ENCODE data around the gene TEDDM1. TPM values are rescaled to one million over a fixed set of nuclear protein-coding genes. Genes with fewer than 3 reads are reported as not detected.

Gene TEDDM1
- total and polyA plus RNA-seq, 8 donors, result not detected

- Histone ChIP-seq H3K27me3 (no peaks in the 10 kb centered on the region), H3K4me3 (no peak overlapping the region), H3K4me1 (peaks cover 0 to 11% (median 5%) of the 10 kb centered on the region in 4 donors), H3K9me3 (peaks cover 0 to 12% (median 5%) of the 10 kb centered on the region in 4 donors), H3K36me3 (no peaks in the 10 kb centered on the region), H3K27ac (no peak overlapping the region)
- TF ChIP-seq POLR2A (IDR thresholded peaks at IDR 0.05) (no peak), EP300 (IDR thresholded peaks at IDR 0.05) (no peak), POLR2AphosphoS5 (IDR thresholded peaks at IDR 0.05) (no peak), CTCF (IDR thresholded peaks at IDR 0.05) (no peak)
- WGBS, 5 donors, result 25 to 61% (median 39%) methylated on average over 1 of the region's 1 CpG
- no peak for DNase-seq
- intact Hi-C loops (cut with DNase I; ENCODE audit: low total_unique reads), result no loop called here
These were observed 5.5 kb upstream of the TEDDM1 start for GRCh38 chr1:182406012-182406411.

GRCh38 chr1:182405578-182405977 lies 5.1 kb upstream of the TEDDM1 start:
- no peak overlapping the region for H3K4me3 ChIP-seq
- no peaks in the 10 kb centered on the region for H3K36me3 ChIP-seq
- intact Hi-C loops (cut with DNase I; ENCODE audit: low total_unique reads), result no loop called here
- no peak for TF ChIP-seq EP300 (IDR thresholded peaks at IDR 0.05)
- 89 to 100% (median 96%) methylated on average over 1 of the region's 1 CpG for WGBS, 5 donors
- H3K27me3 ChIP-seq, result no peaks in the 10 kb centered on the region
- H3K9me3 ChIP-seq, result peaks cover 0 to 12% (median 5%) of the 10 kb centered on the region in 4 donors
- no peak overlapping the region for H3K27ac ChIP-seq
- no peak for DNase-seq
- peaks cover 0 to 7% (median 3%) of the 10 kb centered on the region in 4 donors for H3K4me1 ChIP-seq

- Histone ChIP-seq H3K36me3 (no peaks in the 10 kb centered on the region), H3K27ac (no peak overlapping the region)
These were observed 4.3 kb upstream of the TEDDM1 start for GRCh38 chr1:182404781-182405180.

GRCh38 chr1:182397653-182398393 lies 2.6 kb downstream of the TEDDM1 start:
- intact Hi-C loops (cut with DNase I; ENCODE audit: low total_unique reads), result loop anchor here (10.0 kb wide), 1 partner anchor 93 kb away; no protein-coding TSS in a partner anchor
- no peak for TF ChIP-seq POLR2A (IDR thresholded peaks at IDR 0.05)
- TF ChIP-seq POLR2AphosphoS5 (IDR thresholded peaks at IDR 0.05), result no peak
- TF ChIP-seq CTCF (IDR thresholded peaks at IDR 0.05), result no peak
- no peak for TF ChIP-seq EP300 (IDR thresholded peaks at IDR 0.05)
- Histone ChIP-seq H3K27ac (peak overlapping the region; percentile 7 to 99 (median 62)), H3K4me3 (no peak overlapping the region), H3K36me3 (no peaks in the 10 kb centered on the region), H3K27me3 (no peaks in the 10 kb centered on the region), H3K4me1 (peaks cover 20 to 53% (median 38%) of the 10 kb centered on the region in 4 donors), H3K9me3 (no peaks in the 10 kb centered on the region)
- 55 to 76% (median 65%) methylated on average over 8 of the region's 8 CpGs for WGBS, 5 donors
- DNase-seq, result peak; percentile 55 to 66

More at GRCh38 chr1:182404781-182405180, 4.3 kb upstream of the TEDDM1 start:
- no peaks in the 10 kb centered on the region for H3K4me1 ChIP-seq
- 50 to 83% (median 71%) methylated on average over 1 of the region's 1 CpG for WGBS, 5 donors
- DNase-seq, result no peak
- H3K9me3 ChIP-seq, result peaks cover 0 to 12% (median 5%) of the 10 kb centered on the region in 4 donors
- intact Hi-C loops (cut with DNase I; ENCODE audit: low total_unique reads), result loop anchor here (5.0 kb wide), 1 partner anchor 322 kb away; no protein-coding TSS in a partner anchor
- TF ChIP-seq POLR2AphosphoS5 (IDR thresholded peaks at IDR 0.05) (no peak), CTCF (IDR thresholded peaks at IDR 0.05) (no peak), POLR2A (IDR thresholded peaks at IDR 0.05) (no peak), EP300 (IDR thresholded peaks at IDR 0.05) (no peak)
- H3K27me3 ChIP-seq, result no peaks in the 10 kb centered on the region
- no peak overlapping the region for H3K4me3 ChIP-seq

- Histone ChIP-seq H3K4me1 (peaks cover 26 to 61% (median 46%) of the 10 kb centered on the region in 4 donors), H3K36me3 (peaks cover 0 to 6% (median 0%) of the 10 kb centered on the region in 4 donors), H3K27me3 (no peaks in the 10 kb centered on the region), H3K4me3 (no peak overlapping the region), H3K9me3 (no peaks in the 10 kb centered on the region), H3K27ac (peak overlapping the region in 4 of 5 donors; percentile 8 to 99 (median 80))
- intact Hi-C loops (cut with DNase I; ENCODE audit: low total_unique reads), result loop anchor here (10.0 kb wide), 1 partner anchor 91 kb away; no protein-coding TSS in a partner anchor
- WGBS, 5 donors, result 79 to 92% (median 86%) methylated on average over 3 of the region's 3 CpGs
- no peak for TF ChIP-seq EP300 (IDR thresholded peaks at IDR 0.05)
- TF ChIP-seq POLR2A (IDR thresholded peaks at IDR 0.05), result no peak
- TF ChIP-seq POLR2AphosphoS5 (IDR thresholded peaks at IDR 0.05), result no peak
- TF ChIP-seq CTCF (IDR thresholded peaks at IDR 0.05), result no peak
- DNase-seq, result no peak
These were observed 4.6 kb downstream of the TEDDM1 start for GRCh38 chr1:182395906-182396305.

All from stomach (tissue), 9 donors.